K562 (cell line): ENCODE data around the gene CDKN2AIP. TPM values are rescaled to one million over a fixed set of nuclear protein-coding genes. Genes with fewer than 3 reads are reported as not detected.

Experiments
- ATAC-seq: fragments of 200-7000 bp; cut with Tn5 transposase; 3 replicates; pipeline ENCODE4 v1.9.1; 2020; ENCODE audit warnings: moderate library complexity
- BruUV-seq: library from RNA; stranded (reverse); fragments of 400-500 nt; replicated peaks from 2 replicates; lab custom pipeline; 2021; lab: Mats Ljungman, UMichigan
- CTCF ChIA-PET: fragments of 300-600 bp; formaldehyde crosslinking; extraction: SDS; loops from one replicate; lab custom pipeline; 2021; ENCODE audit warnings: low intra/inter-chr PET ratio; lab: Yijun Ruan, JAX
- POLR2A ChIA-PET: fragments of 300-600, 350-650 bp; sonication (Branson Sonifier 250); formaldehyde crosslinking; extraction: SDS; loops from one replicate; lab custom pipeline; 2021; ENCODE audit warnings: antibody characterized with exemption, inconsistent platforms; lab: Yijun Ruan, JAX
- DNase-seq, 4 experiments: peaks; one replicate each; pipeline versions ENCODE4 v3.0.0 to v3.0.0-alpha.2; 2011 to 2018; ENCODE audit warnings: low spot score in 3 of 4, mixed read lengths in 3 of 4; ENCODE audit errors: extremely low read depth in 1 of 4
- FAIRE-seq: peaks from 2 replicates; lab custom pipeline; 2011; peaks lifted over from hg19 to GRCh38; lab: Jason Lieb, UNC
- H2AFZ ChIP-seq: 2 replicates; pipeline ENCODE4 v1.6.0; 2011; ENCODE audit warnings: low read depth, low read length, control low read depth, inconsistent platforms
- H3K27ac ChIP-seq: fragments of 200-600 bp; 3 replicates; pipeline ENCODE4 v1.8.0; 2011; ENCODE audit warnings: low read depth, mild to moderate bottlenecking, control low read depth, inconsistent platforms, low read length, moderate library complexity, mixed read lengths; ENCODE audit errors: extremely low read depth
- H3K27me3 ChIP-seq, 2 experiments: fragments of 300-600 bp in 1 of 2; 2 replicates in 1 of 2; 3 replicates in 1 of 2; pipeline versions ENCODE4 v1.6.0 to v1.8.0; 2011; ENCODE audit warnings: inconsistent platforms in 2 of 2, low read length in 2 of 2, mild to moderate bottlenecking in 1 of 2, mixed read lengths in 1 of 2, moderate library complexity in 1 of 2; ENCODE audit not compliant: control insufficient read depth in 2 of 2, insufficient read depth in 2 of 2
- H3K36me3 ChIP-seq: fragments of 300-600 bp; 3 replicates; pipeline ENCODE4 v1.8.0; 2011; ENCODE audit warnings: mild to moderate bottlenecking, low read length, inconsistent platforms; ENCODE audit not compliant: control insufficient read depth, insufficient read depth
- H3K4me1 ChIP-seq, 2 experiments: fragments of 200-600 bp in 1 of 2; replicated peaks in 1 of 2; 2 replicates in 1 of 2; 3 replicates in 1 of 2; pipeline versions ENCODE4 v1.5.1 to v1.8.0; 2011; ENCODE audit warnings: inconsistent platforms in 2 of 2, low read length in 2 of 2, mild to moderate bottlenecking in 1 of 2, mixed read lengths in 1 of 2, moderate library complexity in 1 of 2; ENCODE audit not compliant: control insufficient read depth in 2 of 2, insufficient read depth in 2 of 2
- H3K4me2 ChIP-seq: 2 replicates; pipeline ENCODE4 v1.6.1; 2011; ENCODE audit warnings: low read length, control low read depth, inconsistent platforms, mixed read lengths; ENCODE audit not compliant: insufficient read depth
- H3K4me3 ChIP-seq: fragments of 200-600 bp; sonication (generic), shearing (Covaris generic); 2 replicates; pipeline ENCODE4 v1.5.1; 2016; ENCODE audit warnings: control low read depth, inconsistent platforms
- H3K79me2 ChIP-seq: fragments of 200-600 bp; 3 replicates; pipeline ENCODE4 v1.8.0; 2011; ENCODE audit warnings: low read length, inconsistent platforms; ENCODE audit not compliant: control insufficient read depth, insufficient read depth
- H3K9ac ChIP-seq, 2 experiments: 2 replicates each; pipeline versions ENCODE4 v1.6.0 to v1.6.1; 2011; ENCODE audit warnings: low read depth in 2 of 2, low read length in 2 of 2, control low read depth in 1 of 2, inconsistent platforms in 1 of 2, mild to moderate bottlenecking in 1 of 2, mixed read lengths in 1 of 2; ENCODE audit not compliant: insufficient read depth in 1 of 2
- H3K9me1 ChIP-seq: one replicate; pipeline ENCODE4 v1.6.0; 2011; ENCODE audit warnings: inconsistent platforms, mild to moderate bottlenecking, low read length, moderate library complexity; ENCODE audit not compliant: control insufficient read depth, insufficient read depth
- H3K9me3 ChIP-seq: replicated peaks from 2 replicates; pipeline ENCODE4 v1.5.1; 2011; ENCODE audit warnings: low read depth, low read length, inconsistent platforms; ENCODE audit not compliant: control insufficient read depth, insufficient read depth
- H4K20me1 ChIP-seq: replicated peaks from 2 replicates; pipeline ENCODE4 v1.6.1; 2011; ENCODE audit warnings: low read length, inconsistent platforms, mixed read lengths; ENCODE audit not compliant: control insufficient read depth, insufficient read depth
- ARID3B ChIP-seq: fragments of 250-450 bp; sonication (Bioruptor Pico); IDR thresholded peaks from 2 replicates; pipeline ENCODE4 v1.4.0; 2020; ENCODE audit warnings: borderline replicate concordance
- CHD7 ChIP-seq: fragments of 200-600 bp; sonication (generic); IDR thresholded peaks from one replicate; pipeline ENCODE4 v1.6.1; 2012; ENCODE audit warnings: mild to moderate bottlenecking, low read depth, low read length, inconsistent platforms
- E2F4 ChIP-seq: sonication (generic); formaldehyde crosslinking; IDR thresholded peaks from 2 replicates; pipeline ENCODE4 v1.8.0; 2022; ENCODE audit warnings: mild to moderate bottlenecking, low read depth, missing genetic modification reagents
- KDM5B ChIP-seq: fragments of 200-600 bp; sonication (generic); IDR thresholded peaks from 2 replicates; pipeline ENCODE4 v1.6.1; 2012; ENCODE audit warnings: low read depth, mild to moderate bottlenecking, moderate library complexity, low read length, control low read depth, inconsistent platforms; ENCODE audit not compliant: insufficient replicate concordance
- RBM25 ChIP-seq: fragments of 200-400 bp; formaldehyde crosslinking; IDR thresholded peaks from 2 replicates; pipeline ENCODE4 v1.6.1; 2018; ENCODE audit warnings: low read length, low read depth, moderate library complexity; ENCODE audit not compliant: severe bottlenecking
- SMARCA5 ChIP-seq: fragments of 450-650 bp; IDR thresholded peaks from 2 replicates; pipeline ENCODE4 v1.6.1; 2016
- THRAP3 ChIP-seq: fragments of 450-650 bp; IDR thresholded peaks from 2 replicates; pipeline ENCODE4 v1.6.1; 2016; ENCODE audit warnings: mild to moderate bottlenecking, inconsistent platforms, borderline replicate concordance
- ZSCAN32 ChIP-seq: fragments of 450-650 bp; formaldehyde crosslinking; IDR thresholded peaks from 2 replicates; pipeline ENCODE4 v1.4.0; 2020; ENCODE audit warnings: mild to moderate bottlenecking, moderate library complexity
- WGBS: fragments of 100-300 bp; shearing (Covaris generic); methylation state at CpG from one replicate; pipeline ENCODE4 v1.1.6; 2016; ENCODE audit warnings: low coverage, mixed read lengths; ENCODE audit not compliant: insufficient coverage; ENCODE audit errors: missing lambda C conversion rate; 5-methylcytosine and 5-hydroxymethylcytosine counted together
- in situ Hi-C: fragments of 300-500 bp; cut with MboI; formaldehyde crosslinking; loops from 4 replicates; pipeline ENCODE4 v1.15.0; 2018; ENCODE audit warnings: inconsistent platforms, mixed read lengths
- intact Hi-C: fragments of 100-400 bp; cut with micrococcal nuclease; formaldehyde crosslinking; loops from 2 replicates; pipeline ENCODE4 v1.14.2; 2022
- polyA plus RNA-seq, 8 experiments: library from polyadenylated mRNA; depleted of rRNA in 4 of 8; stranded (reverse) in 5 of 8; unstranded in 3 of 8; fragments of >200 nt; fragmentation: Nextera tagmentation in 2 of 8; fragmentation: Illumina TruSeq in 1 of 8; extraction: Ambion mirVana in 2 of 8; extraction: Trizol in 1 of 8; gene quantifications; 2 replicates each; pipeline versions ENCODE4 v1.2.1 to v1.2.3, GENCODE V29; 2011 to 2014; ENCODE audit warnings: inconsistent platforms in 1 of 8, missing spikeins in 1 of 8
- total RNA-seq, 7 experiments: library from RNA; depleted of rRNA in 6 of 7; stranded (reverse); fragments of >200 nt in 6 of 7; fragmentation: Illumina TruSeq in 2 of 7; extraction: Trizol in 2 of 7; gene quantifications; 2 replicates each; pipeline versions ENCODE4 v1.2.1 to v1.2.3, GENCODE V29; 2011 to 2021; ENCODE audit warnings: low replicate concordance in 1 of 7

CDKN2AIP gene
- total and polyA plus RNA-seq, 9 of the 15 experiments (the other 6 are each of a cell fraction or from before 2014, with no cell fraction given): 5.9 to 22.0 (median 19.7) TPM

- DNase-seq: no peak
- TF ChIP-seq THRAP3 (no peak), KDM5B (no peak), ARID3B (no peak), SMARCA5 (no peak), RBM25 (no peak), ZSCAN32 (no peak), CHD7 (no peak), E2F4 (CRISPR knock-in tag) (no peak)
These were observed 12.8 kb upstream of the CDKN2AIP start for GRCh38 chr4:183431614-183432013.

More at GRCh38 chr4:183431614-183432013, 12.8 kb upstream of the CDKN2AIP start:
- in situ Hi-C loops: no loop called here
- 53% methylated on average over 8 of the region's 9 CpGs for WGBS
- intact Hi-C loops: no loop called here
- H3K27ac ChIP-seq: no peak overlapping the region
- no peaks in the 10 kb centered on the region; a peak in 2 of 5 replicates for H3K4me1 ChIP-seq
- no peaks in the 10 kb centered on the region for H4K20me1 ChIP-seq
- no peak overlapping the region for H2AFZ ChIP-seq
- H3K4me3 ChIP-seq: no peak overlapping the region
- no peaks in the 10 kb centered on the region for H3K36me3 ChIP-seq
- H3K9ac ChIP-seq: no peak overlapping the region
- H3K9me3 ChIP-seq: no peaks in the 10 kb centered on the region; the same call in 1 of the 2 replicates
- H3K9me1 ChIP-seq: no peaks in the 10 kb centered on the region
- BruUV-seq: no TSS peak
- no peak for ATAC-seq
- FAIRE-seq: no peak
- H3K79me2 ChIP-seq: no peaks in the 10 kb centered on the region
- ChIA-PET POLR2A (interaction anchor here (1.0 kb wide), 1 partner anchor 9 kb away, joined by 3 read pairs; no protein-coding TSS in a partner anchor), CTCF (no interaction called here)
- no peak overlapping the region for H3K4me2 ChIP-seq
- H3K27me3 ChIP-seq: no peaks in the 10 kb centered on the region
